Activated T-cell treated with anti-CD3 and anti-CD28 coated beads for 48 hours (primary cell): ENCODE measurements around the gene ZNF490.
"Not testable (repeated sequence)": the region's sequence is repeated elsewhere in the genome, so short reads cannot be mapped to it uniquely, and the experiment has no call there.

Experiments used
- DNase-seq: peaks from one replicate; pipeline ENCODE4 v3.0.0-alpha.2; 2020; ENCODE audit warnings: low read depth

The ZNF490 gene

DNA sequence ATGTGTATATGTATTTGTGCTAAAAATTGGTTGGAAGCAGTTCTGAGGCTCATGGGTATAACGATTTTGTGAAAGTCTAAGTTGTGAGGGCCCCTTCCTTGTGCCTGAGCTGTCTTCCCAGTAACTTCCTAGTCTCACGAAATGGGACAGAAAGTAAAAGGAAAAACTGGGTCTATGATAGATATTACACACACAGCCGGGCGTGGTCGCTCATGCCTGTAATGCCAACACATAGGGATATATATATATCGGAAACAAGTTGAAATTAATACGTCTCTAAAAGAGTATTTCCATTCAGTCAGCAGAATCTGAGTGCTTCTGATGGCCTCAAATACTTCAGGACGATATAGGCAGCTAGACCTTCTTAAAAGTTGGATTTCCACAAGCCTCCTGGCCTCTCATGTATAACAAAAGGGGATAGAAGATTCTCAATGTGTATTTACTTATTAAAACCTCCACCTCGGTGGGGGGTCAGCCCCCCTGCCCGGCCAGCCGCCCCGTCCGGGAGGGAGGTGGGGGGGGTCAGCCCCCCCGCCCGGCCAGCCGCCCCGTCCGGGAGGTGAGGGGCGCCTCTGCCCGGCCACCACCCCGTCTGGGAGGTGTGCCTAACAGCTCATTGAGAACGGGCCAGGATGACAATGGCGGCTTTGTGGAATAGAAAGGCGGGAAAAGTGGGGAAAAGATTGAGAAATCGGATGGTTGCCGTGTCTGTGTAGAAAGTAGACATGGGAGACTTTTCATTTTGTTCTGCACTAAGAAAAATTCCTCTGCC is 10.8 kb upstream of the ZNF490 start:
- not testable (repeated sequence) for DNase-seq

DNA sequence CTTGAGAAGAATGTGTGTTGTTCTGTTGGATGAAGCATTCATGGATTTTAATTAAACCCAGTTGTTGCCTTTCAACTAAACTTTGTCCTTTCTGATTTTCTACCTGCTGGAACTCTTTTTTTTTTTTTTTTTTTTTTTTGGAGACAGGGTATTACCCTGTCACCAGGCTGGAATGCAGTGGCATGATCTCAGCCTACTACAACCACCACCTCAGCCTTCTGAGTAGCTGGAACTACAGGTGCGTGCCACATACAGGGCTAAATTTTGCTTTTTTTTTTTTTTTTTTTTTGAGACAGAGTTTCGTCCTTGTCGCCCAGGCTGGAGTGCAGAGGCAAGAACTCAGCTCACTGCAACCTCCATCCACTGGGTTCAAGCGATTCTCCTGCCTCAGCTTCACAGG is 7.0 kb upstream of the ZNF490 start:
- DNase-seq, result no peak

DNA sequence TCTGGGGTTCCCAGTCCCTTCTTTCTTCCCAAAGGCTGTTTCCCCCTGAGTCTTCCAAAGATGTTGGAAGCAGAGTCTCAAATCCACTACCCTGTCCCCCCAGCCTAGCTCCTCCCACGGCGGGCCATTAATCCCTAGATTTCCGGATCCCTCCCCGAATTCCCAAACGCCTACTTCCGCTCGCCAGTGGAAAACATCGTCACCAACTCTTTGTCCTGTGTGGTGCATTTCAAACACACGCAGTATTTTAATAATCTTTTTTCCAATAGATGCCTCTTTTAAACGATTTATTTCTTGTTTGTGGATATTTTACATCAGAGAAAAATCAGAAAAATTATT is 717 bp upstream of the ZNF490 start:
- no peak for DNase-seq

DNA sequence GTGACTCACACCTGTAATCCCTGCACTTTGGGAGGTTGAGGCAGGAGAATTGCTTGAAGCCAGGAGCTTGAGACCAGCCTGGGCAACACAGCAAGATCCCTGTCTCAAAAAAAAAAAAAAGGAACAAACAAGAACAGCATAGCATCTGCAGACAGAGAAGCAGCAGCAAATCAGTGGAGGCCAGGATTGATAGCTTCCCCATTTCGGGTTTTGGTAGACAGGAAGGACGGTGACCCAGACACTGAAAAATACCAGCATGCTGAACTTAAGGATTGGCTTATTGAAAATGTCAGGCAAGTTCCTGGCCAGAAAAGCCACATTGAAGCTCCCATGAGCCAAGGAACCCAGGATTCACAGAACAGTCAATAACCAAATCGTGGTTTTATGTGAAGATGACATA is 3.0 kb downstream of the ZNF490 start:
- no peak for DNase-seq

DNA sequence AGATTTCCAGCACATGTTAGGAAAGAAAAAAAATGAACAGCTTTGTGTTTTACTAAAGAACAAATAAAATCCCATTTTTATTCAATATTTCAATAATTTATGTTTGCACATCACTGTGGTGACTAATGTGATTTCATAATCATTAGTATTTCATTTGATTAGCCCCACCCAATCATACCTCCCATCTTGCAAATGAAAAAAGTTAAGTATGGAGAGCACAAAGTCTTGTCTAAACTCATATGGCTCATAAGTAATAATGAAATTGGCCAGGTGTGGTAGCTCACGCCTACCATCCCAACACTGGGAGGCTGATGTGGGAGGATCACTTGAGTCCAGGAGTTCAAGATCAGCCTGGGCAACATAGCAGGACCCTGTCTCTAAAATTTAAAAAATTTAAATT is 3.8 kb downstream of the ZNF490 start:
- no peak for DNase-seq

DNA sequence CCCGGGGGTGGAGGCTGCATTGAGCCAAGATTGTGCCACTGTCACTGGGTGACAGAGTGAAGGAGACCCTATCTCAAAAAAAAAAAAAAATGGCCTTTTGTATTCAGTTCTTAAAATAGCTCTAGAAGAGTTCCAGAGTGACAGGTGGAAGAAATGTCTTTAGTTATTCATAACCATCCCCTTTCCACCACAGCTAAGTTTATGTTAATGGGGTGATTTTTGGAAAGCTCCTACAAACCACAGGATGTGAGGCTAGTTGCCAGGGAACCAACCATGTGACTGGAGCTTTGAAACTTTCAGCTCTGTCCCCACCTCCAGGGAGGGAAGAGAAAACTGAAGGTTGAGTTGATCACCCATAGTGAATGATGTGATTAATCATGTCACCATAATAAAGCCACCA is 6.9 kb downstream of the ZNF490 start:
- peak; percentile 30 for DNase-seq

DNA sequence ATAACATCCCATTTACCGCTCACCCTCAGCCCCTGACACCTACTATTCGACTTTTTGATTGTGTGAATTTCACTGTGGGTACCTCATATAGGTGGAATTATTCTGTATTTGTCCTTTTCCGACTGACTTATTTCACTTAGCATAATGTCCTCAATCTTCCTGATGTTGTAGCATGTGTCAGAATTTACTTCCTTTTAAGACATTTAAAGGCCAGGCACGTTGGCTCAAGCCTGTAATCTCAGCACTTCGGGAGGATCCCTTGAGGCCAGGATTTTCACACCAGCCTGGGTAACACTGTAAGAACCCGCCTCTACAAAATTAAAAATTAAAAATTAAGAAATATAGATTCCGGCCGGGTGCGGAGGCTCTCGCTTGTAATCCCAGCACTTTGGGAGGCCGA is 13.0 kb downstream of the ZNF490 start:
- DNase-seq, result no peak

DNA sequence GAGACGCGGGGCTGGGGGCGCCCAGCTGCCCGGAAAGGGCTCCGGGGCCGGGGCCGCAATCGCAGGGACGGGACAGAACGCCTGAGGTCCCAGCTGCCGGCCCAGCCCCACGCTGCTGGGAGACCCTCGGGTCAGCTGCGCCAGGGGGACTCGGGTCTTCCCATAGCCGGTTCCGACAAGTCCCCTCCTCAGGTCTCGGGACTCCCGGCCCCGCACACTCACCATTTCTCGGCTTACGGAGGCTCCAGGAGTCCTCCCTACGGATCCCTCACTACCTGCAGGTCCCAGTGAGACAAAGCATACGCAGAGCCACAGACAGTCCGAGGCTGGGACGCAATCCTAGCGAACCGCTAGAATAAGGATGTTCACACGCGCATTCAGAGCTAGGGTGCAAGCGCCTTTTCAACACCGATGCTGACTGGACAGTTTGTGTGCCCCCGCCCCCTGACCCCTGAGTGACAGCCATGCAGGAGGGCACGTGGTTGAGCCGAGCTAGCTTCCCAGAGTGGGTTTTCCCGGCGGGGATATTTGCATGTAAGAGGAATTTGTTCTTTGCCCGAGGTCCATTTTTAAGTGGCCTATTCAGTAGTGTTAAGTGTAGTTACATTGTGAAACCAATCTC is 13.6 kb downstream of the ZNF490 start:
- no peak for DNase-seq

DNA sequence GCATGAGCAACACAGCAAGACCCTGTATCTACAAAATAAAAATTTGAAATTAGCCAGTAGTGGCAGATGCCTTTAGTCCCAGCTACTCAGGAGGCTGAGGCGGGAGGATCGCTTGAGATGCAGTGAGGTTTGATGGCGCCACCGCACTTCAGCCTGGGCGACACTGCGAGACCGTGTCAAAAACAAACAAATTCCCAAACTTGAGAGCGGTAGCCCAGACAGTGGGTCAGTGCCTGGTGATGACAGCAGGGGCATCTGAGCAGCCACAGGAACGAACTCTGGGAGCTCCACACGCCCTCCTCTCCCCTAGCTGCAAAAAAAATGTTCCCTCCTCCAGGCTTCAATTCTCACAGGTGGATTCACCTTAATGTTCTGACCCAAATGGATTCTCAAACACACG is 14.1 kb downstream of the ZNF490 start:
- no peak for DNase-seq

DNA sequence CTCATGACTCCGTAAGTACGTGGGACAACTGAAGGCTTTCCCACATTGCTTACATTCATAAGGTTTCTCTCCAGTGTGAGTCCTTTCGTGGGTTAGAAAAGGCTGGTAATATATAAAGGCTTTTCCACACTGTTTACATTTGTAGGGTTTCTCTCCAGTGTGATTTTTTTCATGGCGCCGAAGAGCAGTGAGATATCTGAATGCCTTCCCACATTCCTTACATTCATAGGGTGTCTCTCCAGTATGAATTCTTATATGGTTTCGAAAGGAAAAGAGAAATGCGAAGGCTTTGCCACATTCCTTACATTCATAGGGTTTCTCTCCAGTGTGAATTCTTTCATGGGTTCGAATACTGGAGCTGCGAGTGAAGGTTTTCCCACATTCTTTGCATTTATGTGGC is 29.5 kb downstream of the ZNF490 start:
- no peak for DNase-seq

DNA sequence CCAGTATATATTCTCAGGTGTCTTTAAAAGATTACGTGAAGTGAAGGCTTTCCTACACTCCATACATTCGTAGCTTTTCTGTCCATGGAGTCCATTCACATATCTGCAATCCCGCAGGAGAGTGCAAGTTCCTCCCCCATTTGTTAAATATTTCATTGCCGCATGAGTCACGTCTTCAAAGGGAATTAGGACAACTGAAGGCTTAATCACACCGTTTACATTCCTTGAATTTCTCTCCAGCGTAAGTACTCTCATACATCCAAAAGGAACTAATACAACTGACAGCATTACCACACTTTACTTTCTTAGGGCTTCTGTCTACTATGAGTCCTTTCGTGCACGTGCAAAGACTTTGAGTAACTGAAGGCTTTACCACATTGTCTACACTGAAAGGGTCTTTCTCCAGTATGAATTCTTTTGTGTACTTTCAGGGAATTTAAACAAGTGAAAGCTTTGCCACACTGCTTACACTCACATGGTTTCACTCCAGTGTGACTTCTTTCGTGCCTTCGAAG is 30.4 kb downstream of the ZNF490 start:
- DNase-seq, result no peak

DNA sequence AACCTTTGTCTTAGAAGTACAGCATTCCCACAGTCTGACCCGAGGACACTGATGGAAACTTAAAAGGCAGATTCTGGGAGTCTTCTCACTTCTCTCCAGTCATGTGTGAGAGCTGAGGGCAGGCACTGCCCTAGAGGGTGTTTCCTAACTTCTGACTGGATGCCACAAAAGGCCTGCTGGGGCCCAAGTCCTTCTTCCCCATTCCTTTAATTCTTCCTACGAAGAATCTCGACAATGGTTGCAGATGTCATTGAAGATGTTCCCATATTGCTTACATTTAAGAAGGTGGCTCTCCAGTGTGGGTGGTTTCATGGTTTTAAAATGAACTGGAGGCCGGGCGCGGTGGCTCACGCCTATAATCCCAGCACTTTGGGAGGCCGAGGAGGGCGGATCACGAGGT is 32.0 kb downstream of the ZNF490 start:
- DNase-seq, result no peak

DNA sequence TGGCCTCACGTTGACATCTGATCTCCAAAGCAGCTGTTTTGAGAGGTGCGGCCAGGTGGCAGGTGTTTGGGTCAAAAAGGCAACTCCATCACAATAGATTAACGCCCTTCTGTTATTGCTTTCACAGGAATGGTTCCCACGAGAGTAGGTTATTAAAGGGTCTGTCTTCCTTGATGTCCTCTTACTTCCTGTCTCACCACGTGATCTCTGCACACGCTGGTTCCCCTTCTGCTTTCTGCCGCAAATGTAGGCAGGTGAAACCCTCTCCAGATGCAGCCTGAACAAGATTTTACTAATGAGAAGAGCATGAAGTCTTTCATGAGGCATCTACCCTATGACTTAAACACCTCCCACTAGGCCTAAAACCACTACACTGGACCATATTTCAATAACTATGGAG is 36.6 kb downstream of the ZNF490 start:
- DNase-seq, result no peak

DNA sequence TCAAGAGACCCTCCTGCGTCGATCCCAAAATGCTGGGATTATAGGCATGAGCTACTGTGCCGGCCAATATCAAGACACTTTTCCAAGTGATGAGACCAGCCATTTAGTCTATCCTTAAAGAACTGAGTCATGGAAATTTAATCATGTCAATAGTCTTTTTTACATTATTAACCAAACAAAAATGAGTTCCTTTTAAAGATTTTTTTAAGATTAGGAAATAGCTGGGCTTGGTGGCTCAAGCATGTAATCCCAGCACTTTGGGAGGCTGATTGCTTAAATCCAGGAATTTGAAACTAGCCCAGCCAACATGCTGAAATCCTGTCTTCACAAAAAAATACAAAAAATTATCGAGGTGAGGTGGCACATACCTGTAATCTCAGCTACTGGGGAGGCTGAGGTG is 42.7 kb downstream of the ZNF490 start:
- no peak for DNase-seq

DNA sequence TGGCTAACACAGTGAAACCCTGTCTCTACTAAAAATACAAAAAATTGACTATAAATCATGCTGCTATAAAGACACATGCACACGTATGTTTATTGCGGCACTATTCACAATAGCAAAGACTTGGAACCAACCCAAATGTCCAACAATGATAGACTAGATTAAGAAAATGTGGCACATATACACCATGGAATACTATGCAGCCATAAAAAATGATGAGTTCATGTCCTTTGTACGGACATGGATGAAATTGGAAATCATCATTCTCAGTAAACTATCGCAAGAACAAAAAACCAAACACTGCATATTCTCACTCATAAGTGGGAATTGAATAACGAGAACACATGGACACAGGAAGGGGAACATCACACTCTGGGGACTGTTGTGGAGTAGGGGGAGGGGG is 44.2 kb downstream of the ZNF490 start:
- not testable (repeated sequence) for DNase-seq

DNA sequence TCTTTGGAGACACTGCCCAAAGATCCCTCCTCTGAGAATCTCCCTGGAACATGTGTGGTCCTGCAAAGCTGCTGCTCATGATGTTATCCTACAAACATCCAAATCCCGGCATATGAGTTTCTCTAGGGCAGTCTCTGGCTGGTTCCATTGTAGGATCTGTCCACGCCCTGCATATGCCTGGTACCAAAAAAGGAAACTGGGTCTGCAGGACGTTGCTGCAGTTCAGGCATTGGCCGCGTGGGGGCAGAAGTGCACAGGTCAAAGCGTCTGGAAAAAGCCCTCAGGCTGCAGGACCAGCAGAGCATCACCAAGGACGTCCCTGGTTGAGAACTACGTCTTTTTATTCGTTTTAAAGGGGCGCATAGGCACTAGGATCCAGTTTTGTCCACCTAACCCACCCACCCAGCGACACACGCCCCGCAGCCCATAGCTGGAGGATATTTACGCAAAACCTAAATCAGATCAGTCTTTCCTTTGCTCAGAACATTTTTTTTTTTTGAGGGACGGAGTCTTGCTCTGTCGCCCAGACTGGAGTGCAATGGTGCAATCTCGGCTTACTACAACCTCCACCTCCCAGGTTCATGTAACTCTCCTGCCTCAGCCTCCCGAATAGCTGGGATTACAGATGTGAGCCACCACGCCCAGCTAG is 46.5 kb downstream of the ZNF490 start:
- DNase-seq, result peak; percentile 89

DNA sequence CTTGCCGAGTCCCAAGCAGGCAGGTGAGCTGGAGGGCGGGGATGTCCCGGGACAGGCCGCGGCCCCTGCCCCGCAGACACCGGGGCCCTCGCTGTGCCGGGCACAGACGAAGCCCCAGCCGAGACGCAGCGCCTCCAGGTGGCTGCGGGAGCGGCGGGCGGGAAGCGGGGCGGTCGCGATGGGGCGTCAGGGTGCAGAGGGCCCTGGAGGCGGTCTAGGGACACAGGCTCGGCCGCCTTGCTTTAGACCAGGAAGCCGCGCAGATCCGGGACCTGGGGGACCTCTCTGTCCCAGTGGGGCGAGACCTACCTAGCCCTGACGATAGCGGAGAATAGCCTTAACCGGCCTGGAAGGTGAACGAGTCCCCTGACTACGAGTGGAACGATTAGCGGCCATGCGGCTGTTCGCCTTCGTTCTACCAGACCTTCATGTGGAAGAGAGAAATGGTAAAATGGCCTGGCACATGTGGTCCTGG is 55.1 kb downstream of the ZNF490 start:
- no peak for DNase-seq

DNA sequence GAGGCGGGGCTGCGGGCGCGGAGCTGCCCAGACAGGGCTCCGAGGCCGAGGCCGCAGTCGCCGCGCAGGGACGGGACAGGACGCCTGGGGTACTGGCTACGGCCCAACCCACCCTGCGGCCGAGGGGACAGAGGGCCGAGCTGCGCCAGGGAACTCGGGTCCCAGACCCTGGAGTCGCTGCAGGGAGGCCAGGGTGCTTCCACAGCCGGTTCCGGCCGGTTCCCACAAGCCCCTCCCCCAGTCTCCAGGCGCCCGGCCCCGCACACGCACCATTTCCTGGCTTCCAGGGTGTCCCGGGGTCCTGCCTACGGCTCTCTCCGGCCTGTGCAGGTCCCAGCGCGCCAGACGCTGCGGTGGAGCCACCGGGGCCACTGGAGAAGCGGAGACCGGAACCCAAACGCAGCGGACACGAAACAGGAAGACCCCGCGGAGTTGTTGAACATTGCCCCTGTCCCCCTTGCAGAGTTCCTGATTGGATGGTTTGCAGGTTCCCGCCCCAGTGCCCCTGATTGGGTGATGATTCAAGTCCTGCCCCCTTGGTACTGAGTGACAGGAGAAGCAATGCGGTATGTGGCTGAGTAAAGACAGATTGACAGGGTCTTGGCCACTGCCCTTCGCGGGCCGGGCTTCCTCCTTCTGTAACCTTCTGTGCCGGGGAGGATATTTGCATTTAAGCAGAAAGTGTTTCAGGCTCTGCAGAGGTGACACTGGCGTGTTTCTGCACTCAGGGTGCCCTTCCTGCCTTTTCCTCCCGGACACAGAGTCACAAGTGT is 59.4 kb downstream of the ZNF490 start, which contains the start of gene ZNF564:
ZNF564 (minus strand) TSS at position 423 of the 773 bp plus-strand sequence; CDS start at position 273, 150 bp downstream.
- peak; percentile 85 for DNase-seq

DNA sequence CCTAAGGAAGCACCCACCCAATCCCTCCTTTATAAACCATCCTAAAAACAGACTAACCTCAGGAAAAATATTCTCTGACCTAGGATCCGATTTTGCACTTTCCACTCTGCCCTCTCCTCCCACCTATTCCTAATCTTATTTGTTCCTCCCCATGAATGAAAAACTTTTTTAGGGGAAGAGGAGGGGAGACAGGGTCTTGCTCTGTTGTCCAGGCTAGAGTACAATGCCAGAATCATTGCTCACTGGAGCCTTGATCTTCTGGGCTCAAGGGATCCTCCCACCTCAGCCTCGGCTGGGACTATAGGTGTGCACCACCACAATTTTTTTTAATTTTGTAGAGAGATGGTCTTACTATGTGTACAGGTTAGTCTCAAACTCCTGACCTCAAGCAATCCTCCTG is 63.7 kb downstream of the ZNF490 start:
- DNase-seq, result no peak

DNA sequence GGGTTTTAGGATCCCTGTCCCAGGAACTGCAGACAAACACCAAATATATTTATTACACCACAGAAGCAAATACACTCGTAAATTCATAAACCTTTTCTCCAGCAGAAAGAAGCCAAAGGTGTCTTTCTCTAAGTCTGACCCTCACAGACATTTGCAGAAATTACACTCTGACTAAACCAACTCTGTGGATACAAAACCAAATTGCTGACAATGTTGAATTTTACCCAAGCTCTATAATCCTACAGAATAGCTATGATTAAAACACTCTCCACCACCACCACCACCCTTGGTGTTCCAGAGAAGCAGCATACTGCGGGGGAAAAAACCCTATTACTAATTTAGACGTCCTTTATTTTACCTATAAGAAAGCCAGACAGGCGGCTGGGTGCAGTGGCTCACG is 64.5 kb downstream of the ZNF490 start:
- no peak for DNase-seq

DNA sequence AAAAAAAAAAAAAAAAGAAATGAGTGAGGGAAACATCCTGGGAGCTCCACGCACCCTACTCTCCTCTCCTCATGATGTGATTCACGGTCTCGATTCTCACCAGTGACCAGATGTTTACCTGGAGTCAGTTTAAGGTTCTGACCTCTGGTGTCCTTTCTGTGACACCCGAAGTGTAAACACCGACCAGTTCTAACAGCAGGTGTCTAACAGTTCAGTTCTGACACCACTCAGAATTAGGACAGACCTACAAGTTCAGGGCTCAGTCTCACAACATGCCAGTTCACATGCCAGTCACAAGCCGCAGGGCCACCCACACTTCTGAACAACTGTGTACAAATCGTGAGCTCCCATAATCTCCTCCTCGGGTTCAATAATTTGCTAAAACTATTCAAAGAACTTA is 65.3 kb downstream of the ZNF490 start:
- DNase-seq, result no peak

DNA sequence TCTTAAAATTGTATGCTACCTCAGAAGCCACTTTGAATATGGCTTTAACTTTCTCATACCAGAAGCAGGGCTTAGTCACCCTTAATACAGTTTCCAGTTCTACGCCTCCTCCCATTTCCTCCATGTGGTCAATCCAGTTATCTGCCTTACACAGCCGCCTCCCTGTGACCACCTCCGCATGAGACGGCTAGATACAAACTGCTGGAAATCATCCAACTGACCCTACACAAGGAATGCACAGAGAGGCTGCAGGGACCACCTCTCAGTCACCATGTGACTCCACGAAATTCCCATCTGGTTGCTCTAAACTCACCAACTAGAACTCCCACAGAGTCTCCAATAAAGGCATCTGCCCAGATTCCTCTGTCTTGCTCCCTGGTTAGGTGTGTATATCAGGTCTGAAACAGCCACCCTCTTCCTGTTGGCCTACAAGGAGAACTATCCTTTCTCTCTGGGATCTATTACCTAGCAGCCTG is 66.2 kb downstream of the ZNF490 start:
- DNase-seq, result no peak
